K562 (cell line): ENCODE measurements around the gene CUL5. TPM values are rescaled to one million over a fixed set of nuclear protein-coding genes. Genes with fewer than 3 reads are reported as not detected.

ENCODE experiments used
- RAD21 ChIP-seq, 2 experiments: fragments of 250-450 bp in 1 of 2; fragments of 450-650 bp in 1 of 2; sonication (Bioruptor Pico) in 1 of 2; formaldehyde crosslinking in 1 of 2; IDR thresholded peaks in 1 of 2; conservative IDR thresholded peaks in 1 of 2; 2 replicates each; pipeline versions ENCODE4 v1.4.0 to v1.8.0; 2020 to 2022; ENCODE audit warnings: mild to moderate bottlenecking in 2 of 2, moderate library complexity in 1 of 2
- SMAD3 ChIP-seq: fragments of 450-650 bp; formaldehyde crosslinking; conservative IDR thresholded peaks from 2 replicates; pipeline ENCODE4 v1.4.0; 2020; ENCODE audit warnings: mild to moderate bottlenecking
- SMC3 ChIP-seq: conservative IDR thresholded peaks from 2 replicates; pipeline ENCODE4 v1.6.1; 2011; ENCODE audit warnings: low read depth, low read length, improper control_type of control experiment; ENCODE audit not compliant: insufficient read depth
- ZC3H8 ChIP-seq: fragments of 450-650 bp; IDR thresholded peaks from 2 replicates; pipeline ENCODE4 v1.6.1; 2017
- ZKSCAN8 ChIP-seq: fragments of 200-800 bp; sonication (Bioruptor generic); IDR thresholded peaks from 2 replicates; pipeline ENCODE4 v1.6.1; 2016; ENCODE audit warnings: missing genetic modification characterization, missing compliant biosample characterization
- polyA plus RNA-seq, 8 experiments: library from polyadenylated mRNA; depleted of rRNA in 4 of 8; stranded (reverse) in 5 of 8; unstranded in 3 of 8; fragments of >200 nt; fragmentation: Nextera tagmentation in 2 of 8; fragmentation: Illumina TruSeq in 1 of 8; extraction: Ambion mirVana in 2 of 8; extraction: Trizol in 1 of 8; gene quantifications; 2 replicates each; pipeline versions ENCODE4 v1.2.1 to v1.2.3, GENCODE V29; 2011 to 2014; ENCODE audit warnings: inconsistent platforms in 1 of 8, missing spikeins in 1 of 8
- total RNA-seq, 7 experiments: library from RNA; depleted of rRNA in 6 of 7; stranded (reverse); fragments of >200 nt in 6 of 7; fragmentation: Illumina TruSeq in 2 of 7; extraction: Trizol in 2 of 7; gene quantifications; 2 replicates each; pipeline versions ENCODE4 v1.2.1 to v1.2.3, GENCODE V29; 2011 to 2021; ENCODE audit warnings: low replicate concordance in 1 of 7
- TF ChIP-seq, protein P1 (sequence below), 3 experiments: IDR thresholded peaks in 2 of 3; conservative IDR thresholded peaks in 1 of 3; 2 replicates each; pipeline ENCODE4 v1.5.1; 2011 to 2012; ENCODE audit warnings: low read length in 3 of 3, mild to moderate bottlenecking in 3 of 3, control low read depth in 2 of 3, improper control_type of control experiment in 1 of 3, inconsistent platforms in 1 of 3, low read depth in 1 of 3, mixed read lengths in 1 of 3, moderate library complexity in 1 of 3; ENCODE audit not compliant: insufficient read depth in 2 of 3
- TF ChIP-seq, protein P2 (sequence below): fragments of 450-650 bp; conservative IDR thresholded peaks from 2 replicates; pipeline ENCODE4 v1.6.1; 2016; ENCODE audit warnings: missing genetic modification characterization, low read depth, mild to moderate bottlenecking, missing compliant biosample characterization, moderate library complexity
- TF ChIP-seq, protein P3 (sequence below): fragments of 250-450 bp; sonication (Bioruptor Pico); IDR thresholded peaks from 2 replicates; pipeline ENCODE4 v1.5.0; 2021
- TF ChIP-seq, protein P4 (sequence below): sonication (generic); formaldehyde crosslinking; IDR thresholded peaks from 2 replicates; pipeline ENCODE4 v1.8.1; 2023; ENCODE audit warnings: missing genetic modification reagents, mild to moderate bottlenecking, borderline replicate concordance
- TF ChIP-seq, protein P5 (sequence below): IDR thresholded peaks from 2 replicates; pipeline ENCODE4 v1.6.1; 2012; ENCODE audit warnings: low read depth, low read length, improper control_type of control experiment, borderline replicate concordance
- TF ChIP-seq, protein P6 (sequence below), 2 experiments: fragments of 250-450 bp in 1 of 2; fragments of 450-650 bp in 1 of 2; sonication (Bioruptor Pico) in 1 of 2; IDR thresholded peaks; 2 replicates each; pipeline versions ENCODE4 v1.6.1 to v1.8.0; 2016 to 2021; ENCODE audit warnings: mild to moderate bottlenecking in 2 of 2, moderate library complexity in 2 of 2, missing compliant biosample characterization in 1 of 2, missing genetic modification characterization in 1 of 2

Gene CUL5
- total and polyA plus RNA-seq, 9 of the 15 experiments (the other 6 are each of a cell fraction or from before 2014, with no cell fraction given): 14.3 to 45.9 (median 23.0) TPM

DNA sequence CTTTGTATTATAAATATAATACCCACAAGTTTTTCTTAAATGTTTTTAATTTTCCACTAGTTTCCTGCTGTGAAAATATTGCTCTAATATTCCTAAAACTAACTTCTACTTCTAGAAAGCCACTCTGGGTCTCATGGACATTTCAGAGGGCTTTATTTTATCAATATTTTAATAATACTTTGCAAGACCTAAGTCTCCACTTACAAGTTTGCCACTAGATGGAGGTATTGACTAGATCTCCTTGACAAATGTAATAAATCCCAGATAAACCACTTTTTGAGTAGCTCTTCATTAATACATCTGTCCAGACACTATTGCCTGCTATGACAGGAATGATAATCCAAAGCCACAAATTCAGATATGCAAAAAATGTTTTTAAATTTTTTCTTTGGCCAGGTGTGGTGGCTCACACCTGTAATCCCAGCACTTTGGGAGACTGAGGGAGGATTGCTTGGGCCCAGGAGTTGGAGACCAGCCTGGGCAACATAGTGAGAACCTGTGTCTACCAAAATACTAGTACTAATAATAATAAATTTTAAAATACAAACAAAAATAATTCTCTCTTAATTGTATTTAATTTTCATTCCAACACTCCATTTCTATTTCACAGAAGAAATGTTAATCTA lies 109.2 kb downstream of the CUL5 start (continued):
- TF ChIP-seq, protein P1, sequence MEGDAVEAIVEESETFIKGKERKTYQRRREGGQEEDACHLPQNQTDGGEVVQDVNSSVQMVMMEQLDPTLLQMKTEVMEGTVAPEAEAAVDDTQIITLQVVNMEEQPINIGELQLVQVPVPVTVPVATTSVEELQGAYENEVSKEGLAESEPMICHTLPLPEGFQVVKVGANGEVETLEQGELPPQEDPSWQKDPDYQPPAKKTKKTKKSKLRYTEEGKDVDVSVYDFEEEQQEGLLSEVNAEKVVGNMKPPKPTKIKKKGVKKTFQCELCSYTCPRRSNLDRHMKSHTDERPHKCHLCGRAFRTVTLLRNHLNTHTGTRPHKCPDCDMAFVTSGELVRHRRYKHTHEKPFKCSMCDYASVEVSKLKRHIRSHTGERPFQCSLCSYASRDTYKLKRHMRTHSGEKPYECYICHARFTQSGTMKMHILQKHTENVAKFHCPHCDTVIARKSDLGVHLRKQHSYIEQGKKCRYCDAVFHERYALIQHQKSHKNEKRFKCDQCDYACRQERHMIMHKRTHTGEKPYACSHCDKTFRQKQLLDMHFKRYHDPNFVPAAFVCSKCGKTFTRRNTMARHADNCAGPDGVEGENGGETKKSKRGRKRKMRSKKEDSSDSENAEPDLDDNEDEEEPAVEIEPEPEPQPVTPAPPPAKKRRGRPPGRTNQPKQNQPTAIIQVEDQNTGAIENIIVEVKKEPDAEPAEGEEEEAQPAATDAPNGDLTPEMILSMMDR (IDR thresholded peaks at IDR 0.05 in 2 of 3, conservative IDR thresholded peaks at IDR 0.05 in 1 of 3; ENCODE audit: insufficient read depth in 2 of 3, low read depth in 1 of 3, low read length in 3 of 3): peak; percentile 47 to 79 (median 47); a peak in 4 of 6 replicates
- TF ChIP-seq, protein P2, sequence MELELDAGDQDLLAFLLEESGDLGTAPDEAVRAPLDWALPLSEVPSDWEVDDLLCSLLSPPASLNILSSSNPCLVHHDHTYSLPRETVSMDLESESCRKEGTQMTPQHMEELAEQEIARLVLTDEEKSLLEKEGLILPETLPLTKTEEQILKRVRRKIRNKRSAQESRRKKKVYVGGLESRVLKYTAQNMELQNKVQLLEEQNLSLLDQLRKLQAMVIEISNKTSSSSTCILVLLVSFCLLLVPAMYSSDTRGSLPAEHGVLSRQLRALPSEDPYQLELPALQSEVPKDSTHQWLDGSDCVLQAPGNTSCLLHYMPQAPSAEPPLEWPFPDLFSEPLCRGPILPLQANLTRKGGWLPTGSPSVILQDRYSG: no peak
- TF ChIP-seq, protein P3, sequence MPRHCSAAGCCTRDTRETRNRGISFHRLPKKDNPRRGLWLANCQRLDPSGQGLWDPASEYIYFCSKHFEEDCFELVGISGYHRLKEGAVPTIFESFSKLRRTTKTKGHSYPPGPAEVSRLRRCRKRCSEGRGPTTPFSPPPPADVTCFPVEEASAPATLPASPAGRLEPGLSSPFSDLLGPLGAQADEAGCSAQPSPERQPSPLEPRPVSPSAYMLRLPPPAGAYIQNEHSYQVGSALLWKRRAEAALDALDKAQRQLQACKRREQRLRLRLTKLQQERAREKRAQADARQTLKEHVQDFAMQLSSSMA (CRISPR knock-in tag): no peak
- TF ChIP-seq, protein P4, sequence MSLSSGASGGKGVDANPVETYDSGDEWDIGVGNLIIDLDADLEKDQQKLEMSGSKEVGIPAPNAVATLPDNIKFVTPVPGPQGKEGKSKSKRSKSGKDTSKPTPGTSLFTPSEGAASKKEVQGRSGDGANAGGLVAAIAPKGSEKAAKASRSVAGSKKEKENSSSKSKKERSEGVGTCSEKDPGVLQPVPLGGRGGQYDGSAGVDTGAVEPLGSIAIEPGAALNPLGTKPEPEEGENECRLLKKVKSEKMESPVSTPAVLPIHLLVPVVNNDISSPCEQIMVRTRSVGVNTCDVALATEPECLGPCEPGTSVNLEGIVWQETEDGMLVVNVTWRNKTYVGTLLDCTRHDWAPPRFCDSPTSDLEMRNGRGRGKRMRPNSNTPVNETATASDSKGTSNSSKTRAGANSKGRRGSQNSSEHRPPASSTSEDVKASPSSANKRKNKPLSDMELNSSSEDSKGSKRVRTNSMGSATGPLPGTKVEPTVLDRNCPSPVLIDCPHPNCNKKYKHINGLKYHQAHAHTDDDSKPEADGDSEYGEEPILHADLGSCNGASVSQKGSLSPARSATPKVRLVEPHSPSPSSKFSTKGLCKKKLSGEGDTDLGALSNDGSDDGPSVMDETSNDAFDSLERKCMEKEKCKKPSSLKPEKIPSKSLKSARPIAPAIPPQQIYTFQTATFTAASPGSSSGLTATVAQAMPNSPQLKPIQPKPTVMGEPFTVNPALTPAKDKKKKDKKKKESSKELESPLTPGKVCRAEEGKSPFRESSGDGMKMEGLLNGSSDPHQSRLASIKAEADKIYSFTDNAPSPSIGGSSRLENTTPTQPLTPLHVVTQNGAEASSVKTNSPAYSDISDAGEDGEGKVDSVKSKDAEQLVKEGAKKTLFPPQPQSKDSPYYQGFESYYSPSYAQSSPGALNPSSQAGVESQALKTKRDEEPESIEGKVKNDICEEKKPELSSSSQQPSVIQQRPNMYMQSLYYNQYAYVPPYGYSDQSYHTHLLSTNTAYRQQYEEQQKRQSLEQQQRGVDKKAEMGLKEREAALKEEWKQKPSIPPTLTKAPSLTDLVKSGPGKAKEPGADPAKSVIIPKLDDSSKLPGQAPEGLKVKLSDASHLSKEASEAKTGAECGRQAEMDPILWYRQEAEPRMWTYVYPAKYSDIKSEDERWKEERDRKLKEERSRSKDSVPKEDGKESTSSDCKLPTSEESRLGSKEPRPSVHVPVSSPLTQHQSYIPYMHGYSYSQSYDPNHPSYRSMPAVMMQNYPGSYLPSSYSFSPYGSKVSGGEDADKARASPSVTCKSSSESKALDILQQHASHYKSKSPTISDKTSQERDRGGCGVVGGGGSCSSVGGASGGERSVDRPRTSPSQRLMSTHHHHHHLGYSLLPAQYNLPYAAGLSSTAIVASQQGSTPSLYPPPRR (CRISPR knock-in tag): no peak
- TF ChIP-seq ZKSCAN8 (no peak), ZC3H8 (no peak), RAD21 (CRISPR knock-in tag; conservative IDR thresholded peaks at IDR 0.05 in 1 of 2, IDR thresholded peaks at IDR 0.05 in 1 of 2) (peak; percentile 77 to 85), SMAD3 (CRISPR knock-in tag) (no peak), SMC3 (0 out of 2 replicates have a peak, but pooled peaks have one; percentile 35)
- TF ChIP-seq, protein P5, sequence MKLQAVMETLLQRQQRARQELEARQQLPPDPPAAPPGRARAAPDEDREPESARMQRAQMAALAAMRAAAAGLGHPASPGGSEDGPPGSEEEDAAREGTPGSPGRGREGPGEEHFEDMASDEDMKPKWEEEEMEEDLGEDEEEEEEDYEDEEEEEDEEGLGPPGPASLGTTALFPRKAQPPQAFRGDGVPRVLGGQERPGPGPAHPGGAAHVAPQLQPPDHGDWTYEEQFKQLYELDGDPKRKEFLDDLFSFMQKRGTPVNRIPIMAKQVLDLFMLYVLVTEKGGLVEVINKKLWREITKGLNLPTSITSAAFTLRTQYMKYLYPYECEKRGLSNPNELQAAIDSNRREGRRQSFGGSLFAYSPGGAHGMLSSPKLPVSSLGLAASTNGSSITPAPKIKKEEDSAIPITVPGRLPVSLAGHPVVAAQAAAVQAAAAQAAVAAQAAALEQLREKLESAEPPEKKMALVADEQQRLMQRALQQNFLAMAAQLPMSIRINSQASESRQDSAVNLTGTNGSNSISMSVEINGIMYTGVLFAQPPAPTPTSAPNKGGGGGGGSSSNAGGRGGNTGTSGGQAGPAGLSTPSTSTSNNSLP: peak; percentile 22; the same call in 1 of the 2 replicates
- TF ChIP-seq, protein P6, sequence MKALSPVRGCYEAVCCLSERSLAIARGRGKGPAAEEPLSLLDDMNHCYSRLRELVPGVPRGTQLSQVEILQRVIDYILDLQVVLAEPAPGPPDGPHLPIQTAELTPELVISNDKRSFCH (CRISPR knock-in tag; IDR thresholded peaks at IDR 0.05): no peak
- TF ChIP-seq, protein P6 (tag; IDR thresholded peaks at IDR 0.05): no peak
